Measurements from ENCODE around the gene ATP6V0A1. TPM values are rescaled to one million over a fixed set of nuclear protein-coding genes. Genes with fewer than 3 reads are reported as not detected.
A peak's percentile ranks its signal among the peaks of the same experiment; 100 is the strongest.
"Not testable (repeated sequence)": the region's sequence is repeated elsewhere in the genome, so short reads cannot be mapped to it uniquely, and the experiment has no call there.

Gene ATP6V0A1
- total RNA-seq, 1 experiment from 2014 or later: 43.8 TPM

- no peak for DNase-seq (ENCODE audit: low read depth)
Measured at GRCh38 chr17:42475835-42476234, 17.2 kb downstream of the ATP6V0A1 start.

GRCh38 chr17:42476411-42476810, 17.7 kb downstream of the ATP6V0A1 start:
- no peak for DNase-seq (ENCODE audit: low read depth)

GRCh38 chr17:42477173-42477572, 18.5 kb downstream of the ATP6V0A1 start:
- DNase-seq (ENCODE audit: low read depth): no peak

- DNase-seq (ENCODE audit: low read depth): not testable (repeated sequence)
Measured at GRCh38 chr17:42477824-42478223, 19.1 kb downstream of the ATP6V0A1 start.

- peak; percentile 7 for DNase-seq (ENCODE audit: low read depth)
Measured at GRCh38 chr17:42484304-42484703, 25.6 kb downstream of the ATP6V0A1 start.

GRCh38 chr17:42485680-42486079, 27.0 kb downstream of the ATP6V0A1 start:
- DNase-seq (ENCODE audit: low read depth): peak; percentile 17

GRCh38 chr17:42488032-42488431, 29.4 kb downstream of the ATP6V0A1 start:
- no peak for DNase-seq (ENCODE audit: low read depth)

- no peak for DNase-seq (ENCODE audit: low read depth)
Measured at GRCh38 chr17:42493319-42493718, 34.6 kb downstream of the ATP6V0A1 start.

GRCh38 chr17:42494673-42495072, 36.0 kb downstream of the ATP6V0A1 start:
- no peak for DNase-seq (ENCODE audit: low read depth)

GRCh38 chr17:42498828-42499227, 40.1 kb downstream of the ATP6V0A1 start:
- no peak for DNase-seq (ENCODE audit: low read depth)

GRCh38 chr17:42502091-42502490, 43.4 kb downstream of the ATP6V0A1 start:
- no peak for DNase-seq (ENCODE audit: low read depth)

- DNase-seq (ENCODE audit: low read depth): no peak
Measured at GRCh38 chr17:42502926-42503325, 44.2 kb downstream of the ATP6V0A1 start.

GRCh38 chr17:42507671-42508070, 49.0 kb downstream of the ATP6V0A1 start:
- DNase-seq (ENCODE audit: low read depth): no peak

GRCh38 chr17:42508426-42509165, 49.9 kb downstream of the ATP6V0A1 start:
- DNase-seq (ENCODE audit: low read depth): no peak

- no peak for DNase-seq (ENCODE audit: low read depth)
Measured at GRCh38 chr17:42509409-42509808, 50.7 kb downstream of the ATP6V0A1 start.

- no peak for DNase-seq (ENCODE audit: low read depth)
Measured at GRCh38 chr17:42509841-42510240, 51.2 kb downstream of the ATP6V0A1 start.

GRCh38 chr17:42512246-42512645, 53.6 kb downstream of the ATP6V0A1 start:
- no peak for DNase-seq (ENCODE audit: low read depth)

- DNase-seq (ENCODE audit: low read depth): no peak
Measured at GRCh38 chr17:42512733-42513251, 54.1 kb downstream of the ATP6V0A1 start.

GRCh38 chr17:42513686-42514085, 55.0 kb downstream of the ATP6V0A1 start:
- DNase-seq (ENCODE audit: low read depth): no peak

- no peak for DNase-seq (ENCODE audit: low read depth)
Measured at GRCh38 chr17:42514279-42514678, 55.6 kb downstream of the ATP6V0A1 start.

GRCh38 chr17:42514867-42515266, 56.2 kb downstream of the ATP6V0A1 start:
- no peak for DNase-seq (ENCODE audit: low read depth)

GRCh38 chr17:42517516-42517915, 58.8 kb downstream of the ATP6V0A1 start:
- peak; percentile 91 for DNase-seq (ENCODE audit: low read depth)

- DNase-seq (ENCODE audit: low read depth): peak; percentile 99
Measured at GRCh38 chr17:42518046-42518754, 59.5 kb downstream of the ATP6V0A1 start.

Measured in LHCN-M2 (cell line).